Measurements from ENCODE around the gene CACNG1.

Gene CACNG1

DNA sequence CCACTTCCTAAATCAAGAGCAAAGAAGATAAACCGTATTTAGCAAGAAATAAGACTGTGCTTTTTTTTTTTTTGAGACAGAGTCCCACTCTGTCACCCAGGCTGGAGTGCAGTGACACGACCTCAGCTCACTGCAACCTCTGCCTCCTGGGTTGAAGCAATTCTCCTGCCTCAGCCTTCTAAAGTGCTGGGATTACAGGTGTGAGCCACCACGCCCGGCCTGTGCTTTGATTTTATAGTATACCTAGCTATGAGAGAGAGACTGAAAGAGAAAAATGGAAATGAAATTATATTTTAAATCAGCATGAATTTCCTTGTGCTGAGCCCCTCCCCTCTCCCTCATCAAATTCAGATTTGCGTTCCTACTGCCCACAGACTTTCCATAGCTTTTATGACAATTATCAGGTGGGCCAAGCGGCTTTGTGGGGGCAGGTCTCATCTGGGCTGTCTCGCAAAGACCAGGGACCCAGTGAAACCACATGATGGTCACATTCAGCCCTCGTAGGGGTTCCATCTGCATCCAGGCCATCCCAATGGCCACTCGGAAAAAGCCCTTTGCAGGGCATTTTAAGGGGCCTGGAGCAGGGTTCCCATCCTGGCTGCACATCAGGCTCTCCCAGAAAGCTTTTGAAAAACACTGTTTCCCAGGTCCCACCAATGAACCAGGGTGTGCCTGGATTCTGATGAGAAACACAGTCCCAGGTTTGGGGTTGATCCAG, 8.5 kb downstream of the CACNG1 start:
- DNase-seq: no peak

DNA sequence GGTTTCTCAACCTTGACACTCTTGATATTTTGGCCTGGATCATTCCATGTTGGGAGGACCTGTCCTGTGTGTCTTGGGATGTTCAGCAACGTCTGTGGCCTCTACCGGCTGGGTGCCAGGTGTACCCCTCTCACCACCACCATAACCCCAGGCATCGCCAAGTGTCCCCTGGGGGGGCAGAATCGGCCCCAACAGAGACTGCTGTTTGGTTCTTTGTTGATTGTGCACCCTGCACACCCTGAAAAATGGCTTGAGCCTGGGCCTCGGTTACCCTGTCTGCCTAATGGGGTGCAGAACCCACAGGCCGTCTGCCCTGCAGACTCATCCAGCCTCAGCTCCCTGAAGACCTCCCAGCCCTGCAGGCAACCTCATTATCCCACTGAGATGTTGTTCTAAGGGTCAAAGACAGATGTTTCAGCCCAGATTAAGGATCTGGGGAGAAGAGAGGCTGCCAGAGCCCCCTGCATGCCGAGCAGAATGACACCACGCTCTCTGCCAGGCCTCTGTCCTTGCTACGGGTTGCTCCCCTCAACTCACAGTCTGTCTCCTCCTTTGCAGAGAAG, 9.2 kb downstream of the CACNG1 start:
- no peak for DNase-seq

DNA sequence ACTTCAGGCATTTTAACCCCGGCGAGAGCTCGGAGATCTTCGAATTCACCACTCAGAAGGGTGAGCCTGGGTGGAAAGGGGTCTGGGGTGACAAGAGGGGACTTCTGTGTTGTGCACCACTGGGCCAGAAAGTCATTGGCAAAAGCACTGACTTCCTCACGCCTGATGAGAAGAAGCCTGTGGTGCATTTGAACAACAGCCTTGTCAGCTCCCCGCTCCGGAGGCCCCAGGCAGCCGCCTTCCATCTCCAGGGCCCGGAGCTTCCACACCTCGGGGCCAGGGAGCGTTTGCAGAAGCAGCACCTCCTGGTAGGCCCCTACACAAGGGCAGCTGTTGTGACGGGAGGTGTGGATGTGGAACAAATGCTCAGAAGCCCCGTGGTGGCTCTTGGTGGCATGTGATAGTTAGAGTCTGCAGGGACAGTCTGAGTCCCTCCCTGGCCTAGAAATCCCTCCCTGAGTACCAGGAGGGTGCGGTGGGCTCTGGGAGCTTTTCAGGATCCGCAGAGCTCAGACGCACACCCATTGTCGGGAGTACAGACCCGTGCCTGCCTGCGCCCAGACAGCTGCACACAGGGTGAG, 9.7 kb downstream of the CACNG1 start:
- no peak for DNase-seq

DNA sequence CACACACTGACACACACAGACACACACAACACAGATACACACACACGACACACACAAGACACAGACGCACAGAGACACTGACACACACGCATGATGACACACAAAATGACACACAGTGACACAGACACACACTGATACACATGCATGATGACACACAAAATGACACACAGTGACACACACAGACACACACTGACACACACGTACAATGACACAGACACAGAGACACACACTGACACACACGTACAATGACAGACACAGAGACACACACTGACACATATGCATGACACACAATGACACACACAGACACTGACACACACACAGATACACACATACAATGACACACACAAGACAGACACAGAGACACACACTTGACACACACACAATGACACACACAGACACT, 10.3 kb downstream of the CACNG1 start:
- no peak for DNase-seq

DNA sequence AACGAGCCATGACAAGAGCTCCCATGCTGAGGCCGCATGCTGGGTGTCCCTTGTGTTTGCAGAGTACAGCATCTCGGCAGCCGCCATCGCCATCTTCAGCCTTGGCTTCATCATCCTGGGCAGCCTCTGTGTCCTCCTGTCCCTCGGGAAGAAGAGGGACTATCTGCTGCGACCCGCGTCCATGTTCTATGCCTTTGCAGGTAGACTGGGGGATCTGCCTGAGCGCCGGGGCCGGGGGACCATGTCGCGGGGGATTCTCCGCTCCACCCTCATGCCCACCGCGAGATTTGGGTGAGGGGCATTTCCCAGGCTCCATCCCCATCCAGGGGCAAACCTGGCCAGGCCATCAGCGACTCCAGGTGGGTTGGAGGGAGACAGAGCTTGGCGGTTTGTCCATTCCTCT, 10.7 kb downstream of the CACNG1 start:
- DNase-seq: no peak

DNA sequence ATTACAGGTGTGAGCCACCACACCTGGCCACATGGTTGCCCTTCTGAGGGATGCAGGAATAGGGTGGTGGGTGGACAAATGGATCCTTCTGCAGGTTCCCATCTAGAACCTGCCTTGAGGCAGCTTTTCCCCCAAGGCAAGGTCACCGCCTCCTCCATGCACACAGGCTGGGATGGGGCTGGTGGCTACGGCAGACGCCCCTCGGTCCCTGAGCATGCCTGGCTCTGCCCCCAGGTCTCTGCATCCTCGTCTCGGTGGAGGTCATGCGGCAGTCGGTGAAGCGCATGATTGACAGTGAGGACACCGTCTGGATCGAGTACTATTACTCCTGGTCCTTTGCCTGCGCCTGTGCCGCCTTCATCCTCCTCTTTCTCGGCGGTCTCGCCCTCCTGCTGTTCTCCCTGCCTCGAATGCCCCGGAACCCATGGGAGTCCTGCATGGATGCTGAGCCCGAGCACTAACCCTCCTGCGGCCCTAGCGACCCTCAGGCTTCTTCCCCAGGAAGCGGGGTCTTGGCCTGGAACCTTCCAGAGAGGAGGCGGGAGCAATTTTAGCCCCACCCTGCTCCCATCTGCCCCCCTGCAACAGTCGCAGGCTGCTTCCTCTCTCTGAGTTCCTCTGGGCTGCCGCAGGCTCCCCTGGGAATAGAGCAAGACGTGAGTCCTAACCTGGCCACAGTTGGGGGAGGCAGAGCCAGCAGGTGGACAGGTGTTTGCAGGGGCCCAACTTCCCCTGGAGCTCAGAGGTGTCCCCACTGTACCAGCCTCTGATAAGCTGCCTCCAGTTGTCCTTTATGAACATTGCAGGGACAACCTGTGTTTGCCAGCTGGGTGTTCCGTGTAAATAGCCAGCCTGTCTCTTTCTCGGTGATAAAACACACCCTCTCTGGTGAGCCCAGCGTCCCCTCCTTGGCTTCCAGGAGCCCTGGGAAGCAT, 11.7 kb downstream of the CACNG1 start:
- no peak for DNase-seq

DNA sequence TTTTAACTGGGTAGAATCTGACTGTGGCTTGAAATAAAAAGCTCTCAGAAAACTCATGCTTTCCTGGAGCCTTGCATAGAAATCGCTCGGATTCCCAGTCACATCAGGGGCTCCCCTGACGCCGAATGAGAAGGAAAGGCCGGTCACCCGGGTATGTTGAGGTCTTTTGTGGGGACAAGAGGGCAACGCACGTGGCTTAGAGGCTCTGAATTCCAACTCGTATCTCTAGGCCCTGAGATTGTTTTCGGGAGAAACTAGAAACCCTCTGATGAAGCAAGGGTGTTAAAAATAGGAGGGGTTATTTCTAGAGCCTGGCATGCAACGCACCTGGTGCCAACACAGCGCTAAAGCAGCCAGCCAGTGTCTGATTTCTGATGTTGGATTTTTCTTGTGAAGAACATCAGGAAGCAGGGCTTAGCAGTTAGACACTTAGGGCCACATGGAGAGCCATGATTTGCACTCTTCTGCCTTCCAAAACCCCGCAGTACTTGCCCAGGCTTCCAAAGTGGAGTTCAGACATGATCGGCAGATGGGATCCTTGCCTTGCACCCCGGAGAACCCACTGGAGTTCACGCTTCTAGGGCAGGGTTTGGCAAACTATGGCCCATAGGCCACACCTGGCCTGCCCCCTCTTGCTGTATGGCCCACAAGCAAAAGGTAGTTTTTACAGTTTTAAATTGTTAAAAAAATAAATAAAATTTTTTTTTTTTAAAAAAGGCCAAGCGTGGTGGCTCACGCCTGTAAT, 12.6 kb downstream of the CACNG1 start:
- DNase-seq: no peak

DNA sequence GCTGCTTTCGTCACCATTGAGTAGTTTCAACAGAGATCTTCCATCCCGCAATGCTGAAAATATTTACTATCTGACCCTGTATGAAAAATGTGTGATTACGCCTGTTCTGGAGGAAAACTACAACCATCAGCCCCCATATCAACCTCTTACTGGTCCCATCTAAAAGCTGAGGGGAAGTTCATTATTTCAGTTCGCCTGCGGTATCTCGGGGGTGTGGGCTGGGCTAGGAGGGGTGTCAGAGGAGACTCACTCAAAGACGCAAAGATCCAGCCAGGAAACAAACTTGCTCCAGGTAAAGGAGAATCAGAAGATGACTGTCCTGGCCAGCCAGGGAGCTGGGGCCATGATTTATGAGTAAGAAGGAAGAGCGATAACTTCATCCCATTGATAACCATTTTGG, 13.7 kb downstream of the CACNG1 start:
- DNase-seq: no peak

DNA sequence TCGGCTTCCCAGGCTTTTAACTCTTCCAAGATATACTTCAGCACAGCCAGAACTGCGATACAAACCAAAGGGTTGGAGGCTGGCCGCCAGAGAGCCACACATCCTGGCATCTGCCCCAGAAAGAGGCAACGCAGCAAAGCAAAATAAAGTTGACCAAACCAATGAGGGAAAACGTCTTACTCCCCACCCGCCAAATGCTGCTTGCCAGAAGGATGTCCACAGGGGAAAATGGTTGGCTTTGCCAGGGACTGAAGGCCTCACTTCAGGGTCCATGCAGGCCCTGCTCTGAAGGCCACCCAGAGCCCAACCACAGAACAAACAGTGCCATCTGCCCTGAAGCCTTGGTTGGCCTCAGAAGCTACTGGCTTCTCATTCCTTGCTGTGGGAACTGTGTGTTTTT, 15.0 kb downstream of the CACNG1 start:
- DNase-seq: no peak

DNA sequence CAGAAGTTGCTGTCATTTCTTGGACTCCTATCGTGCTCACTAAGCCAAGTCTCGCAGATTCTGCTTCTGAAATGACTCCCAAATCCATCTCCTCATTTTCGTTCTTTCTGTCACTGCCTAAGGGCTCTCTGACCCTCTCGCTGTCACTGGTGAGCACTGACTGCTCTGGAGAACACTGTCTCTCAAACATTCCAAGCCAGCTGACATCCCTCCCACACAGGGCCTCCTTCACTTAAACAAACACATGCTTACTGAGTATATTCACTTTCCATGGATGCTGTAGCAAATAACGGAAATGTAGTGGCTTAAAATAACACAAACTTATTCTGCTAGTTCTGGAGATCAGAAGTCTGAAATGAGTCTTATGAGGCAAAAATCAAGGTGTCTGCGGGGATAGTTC, 18.8 kb downstream of the CACNG1 start:
- DNase-seq: no peak

DNA sequence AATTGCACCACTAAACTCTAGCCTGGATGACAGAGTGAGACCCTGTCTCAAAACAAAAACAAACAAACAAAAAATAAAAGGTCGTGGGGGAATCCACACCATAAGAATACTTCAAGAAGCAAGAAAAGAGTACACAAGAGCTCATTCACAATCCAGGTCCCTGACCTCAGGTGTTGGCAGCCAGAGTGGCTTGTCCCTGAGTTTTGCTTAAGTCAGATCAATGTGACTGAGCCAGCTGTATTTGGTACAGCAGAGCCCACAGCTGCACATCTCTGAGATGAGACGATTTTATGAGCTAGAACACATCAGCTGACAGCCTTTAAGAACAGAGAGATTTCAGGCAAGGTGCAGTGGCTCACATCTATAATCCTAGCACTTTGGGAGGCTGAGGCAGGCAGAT, 22.4 kb downstream of the CACNG1 start:
- no peak for DNase-seq

DNA sequence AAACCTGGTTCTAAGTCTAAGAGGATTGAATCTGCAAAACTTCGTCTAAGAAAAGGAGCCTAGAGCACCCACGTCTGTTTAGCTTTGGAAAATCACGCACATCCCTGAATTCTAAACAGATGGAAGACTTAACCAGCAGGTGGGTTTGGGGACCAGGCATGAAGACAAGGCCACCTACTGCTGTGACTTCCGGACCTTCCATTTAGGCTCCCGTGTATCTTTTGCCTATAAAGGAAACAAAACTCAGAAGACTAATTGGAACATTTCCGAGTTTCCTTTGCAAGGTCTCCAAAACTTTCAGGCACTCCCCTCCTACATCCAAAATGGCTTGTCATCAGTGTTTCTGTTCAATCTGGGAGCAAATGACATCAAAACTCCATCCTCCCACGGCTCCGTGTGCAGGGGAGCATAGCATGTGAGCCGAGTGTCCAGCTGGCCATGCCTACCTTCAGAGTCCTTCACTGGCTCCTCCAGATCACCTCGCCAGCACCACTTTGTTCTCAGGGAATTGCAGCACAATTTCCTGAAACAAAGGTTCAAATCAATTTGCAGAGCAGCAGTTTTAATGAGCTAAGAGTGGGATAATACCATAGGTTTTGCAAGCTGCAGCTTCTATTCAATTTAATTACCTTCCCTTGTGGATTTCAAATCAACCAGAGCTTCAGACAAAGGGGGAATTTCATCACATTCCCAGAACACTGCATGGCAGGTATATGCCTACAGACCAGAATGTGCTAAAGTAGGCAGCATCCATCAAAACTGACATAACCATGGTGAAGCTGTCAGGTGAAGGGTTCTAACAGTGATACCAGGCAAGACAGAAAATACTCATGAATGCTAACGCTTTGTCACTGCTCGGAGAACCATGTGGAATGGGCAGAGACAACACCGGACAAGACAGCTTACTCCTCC, 23.5 kb downstream of the CACNG1 start:
- DNase-seq: no peak

DNA sequence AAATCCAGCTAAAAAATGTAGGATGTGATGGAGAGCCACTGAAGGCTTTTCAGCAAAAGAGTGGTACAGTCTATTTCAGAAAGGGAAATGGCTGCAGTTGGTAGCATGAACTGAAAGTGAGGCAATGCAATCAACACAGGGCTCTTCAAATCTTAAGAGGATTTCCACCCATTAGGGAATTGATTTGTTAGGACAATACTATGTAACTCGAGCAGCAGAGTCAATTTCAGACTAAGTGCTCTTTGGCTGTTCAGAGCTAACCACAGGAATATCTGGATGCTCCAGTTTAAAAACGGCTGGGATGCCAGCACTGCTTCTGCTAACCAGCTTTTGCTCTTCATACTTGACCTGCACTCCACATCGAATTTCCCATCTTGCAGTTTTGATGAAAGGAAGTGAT, 24.6 kb downstream of the CACNG1 start:
- DNase-seq: no peak

DNA sequence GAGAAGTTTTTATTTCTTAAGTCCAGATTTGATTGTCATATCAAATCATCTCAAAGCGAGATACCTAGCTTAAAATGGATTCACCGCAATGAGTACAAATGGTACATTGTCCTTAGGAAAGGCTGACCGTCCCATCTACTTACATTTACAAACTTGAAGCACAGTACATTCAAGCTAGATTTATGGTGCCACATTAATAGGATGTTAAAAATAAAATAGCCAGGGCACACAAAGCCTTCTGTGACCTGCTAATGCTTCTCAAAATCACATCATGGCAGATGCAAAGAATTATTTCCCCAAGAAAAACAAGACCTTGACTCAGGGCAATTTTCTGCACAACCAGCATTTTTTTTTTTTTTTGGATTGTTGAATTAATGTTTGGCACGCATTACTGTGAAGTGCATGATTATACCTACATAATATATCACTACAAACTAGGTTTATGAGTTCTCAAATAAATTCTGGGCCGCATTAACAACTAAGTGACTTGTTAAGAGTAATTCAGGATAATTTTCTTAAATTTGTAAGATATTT, 25.3 kb downstream of the CACNG1 start:
- no peak for DNase-seq

DNA sequence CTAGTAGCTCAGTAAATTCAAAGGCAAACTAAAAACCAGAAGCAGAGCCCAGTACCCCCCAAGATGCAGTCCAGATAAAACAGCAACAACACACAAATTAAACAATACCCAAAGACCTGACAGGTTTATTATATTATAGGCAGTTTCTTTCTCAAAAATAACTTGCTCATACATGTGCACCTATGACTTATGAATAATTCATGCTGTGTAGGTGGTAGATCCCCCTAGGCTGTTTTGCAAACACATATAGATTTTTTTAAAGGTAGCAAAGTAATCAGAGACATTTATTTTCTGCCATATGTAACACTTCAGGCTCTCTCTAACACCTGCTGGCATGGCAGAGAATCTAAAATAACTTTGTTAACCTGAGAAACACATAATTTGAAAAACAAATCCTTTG, 27.2 kb downstream of the CACNG1 start:
- no peak for DNase-seq

DNA sequence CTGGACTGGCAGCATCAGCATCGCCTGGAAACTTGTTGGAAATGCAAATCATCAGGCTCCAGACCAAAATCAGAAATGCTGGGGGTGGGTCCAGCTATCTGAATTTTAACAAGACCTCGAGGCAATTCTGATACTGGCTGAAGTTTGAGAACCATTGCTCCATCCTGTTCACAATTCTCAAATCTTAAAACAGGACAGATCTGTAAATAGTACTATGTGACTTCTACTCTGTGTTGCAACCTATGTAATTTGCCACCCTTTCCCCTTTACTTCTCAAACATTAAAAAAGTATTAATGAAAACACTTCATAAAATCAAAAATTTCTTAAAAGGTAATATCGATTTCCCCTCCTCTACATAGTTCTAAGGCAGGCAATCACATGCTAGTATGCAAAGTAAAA, 28.5 kb downstream of the CACNG1 start:
- no peak for DNase-seq

DNA sequence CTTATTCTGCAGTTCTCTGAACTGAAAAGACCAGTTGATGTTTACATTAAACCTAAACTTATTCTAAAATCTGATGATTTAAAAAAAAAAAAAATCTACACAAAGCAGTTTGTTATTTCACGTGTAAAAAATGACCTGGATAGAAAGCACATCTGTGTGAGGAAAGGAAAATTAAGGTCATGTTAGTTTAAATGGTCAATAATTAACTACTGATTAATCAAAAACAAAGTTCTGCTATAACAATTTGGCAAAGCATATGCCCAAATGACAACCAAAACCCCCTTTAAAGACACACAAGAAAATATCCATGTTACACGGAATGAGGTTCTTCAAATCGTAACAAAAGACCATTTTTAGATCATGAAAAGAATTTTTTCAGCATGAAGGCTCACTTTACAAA, 30.4 kb downstream of the CACNG1 start:
- no peak for DNase-seq

DNA sequence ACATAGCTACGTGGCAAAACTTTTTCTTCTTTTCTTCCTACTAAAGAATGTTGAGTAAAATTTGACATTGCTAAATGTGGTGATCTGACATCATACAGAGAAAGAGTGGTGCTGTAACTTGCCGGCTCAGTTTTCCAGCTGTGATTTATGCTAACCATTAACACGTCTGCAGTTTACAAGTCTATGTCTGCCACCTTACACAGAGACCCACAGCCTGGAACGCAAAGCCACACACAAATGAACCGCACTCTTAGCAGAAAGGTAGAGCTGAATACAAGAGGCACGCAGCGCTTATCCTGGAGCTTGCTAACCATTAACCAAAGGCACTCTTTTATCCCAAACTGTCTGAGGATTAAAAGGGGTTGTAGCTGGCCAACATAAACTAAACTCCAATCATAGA, 31.9 kb downstream of the CACNG1 start:
- DNase-seq: no peak

DNA sequence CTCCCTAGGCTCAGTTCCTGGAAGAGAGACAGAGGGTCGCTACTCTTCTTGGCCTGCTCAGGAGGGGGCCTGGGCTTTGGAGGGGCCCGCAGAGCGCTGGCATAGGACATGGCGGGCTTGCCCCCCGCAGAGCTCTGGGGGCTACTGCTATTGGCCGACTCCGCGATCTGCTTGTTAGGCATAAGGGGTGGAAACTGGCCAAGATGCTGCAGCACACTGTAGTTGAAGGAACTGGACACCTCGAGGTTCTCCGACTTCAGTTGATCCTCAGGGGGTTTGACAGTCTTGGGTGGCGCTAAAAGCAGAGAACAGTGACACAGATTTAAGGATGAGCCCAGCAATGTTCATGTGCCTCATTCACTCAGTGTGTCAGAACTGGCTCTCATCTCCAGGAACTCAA, 33.9 kb downstream of the CACNG1 start:
- no peak for DNase-seq

DNA sequence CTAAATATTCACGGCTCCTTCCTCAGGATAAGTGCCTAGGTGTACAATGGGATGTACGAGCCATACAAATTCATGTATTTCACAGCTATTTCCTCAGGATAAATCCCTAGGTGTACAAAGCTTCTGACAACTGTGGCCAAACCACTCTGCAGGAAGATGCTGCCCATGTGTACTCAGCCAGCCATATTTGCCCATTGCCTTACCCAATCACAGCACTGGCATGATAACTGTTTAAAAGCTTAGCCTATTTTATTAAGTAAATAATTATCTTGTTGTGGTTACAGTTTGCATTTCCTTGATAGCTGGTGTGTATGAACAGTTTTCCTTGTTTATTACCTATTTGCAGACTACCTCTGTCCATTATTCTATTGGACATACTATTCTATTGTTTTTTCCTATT, 35.1 kb downstream of the CACNG1 start:
- no peak for DNase-seq

DNA sequence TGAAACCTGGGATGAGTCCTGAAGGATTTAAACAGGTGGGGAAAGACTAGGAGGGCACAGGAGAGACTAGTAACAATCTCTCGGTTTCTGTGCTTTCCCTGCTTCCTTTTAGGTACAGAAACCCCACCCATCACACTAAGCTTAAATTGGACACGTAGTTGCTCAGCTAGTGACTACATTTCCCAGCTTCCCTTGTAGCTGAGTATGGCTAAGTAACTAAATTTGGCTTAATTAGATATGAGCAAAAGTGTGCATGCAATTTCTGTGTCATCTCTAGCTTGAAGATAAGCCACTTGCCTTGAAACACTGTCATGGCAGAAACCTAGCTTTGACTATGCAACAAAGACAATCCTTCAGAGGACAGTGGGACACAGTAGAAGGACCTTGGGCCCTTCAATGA, 36.5 kb downstream of the CACNG1 start:
- DNase-seq: no peak

DNA sequence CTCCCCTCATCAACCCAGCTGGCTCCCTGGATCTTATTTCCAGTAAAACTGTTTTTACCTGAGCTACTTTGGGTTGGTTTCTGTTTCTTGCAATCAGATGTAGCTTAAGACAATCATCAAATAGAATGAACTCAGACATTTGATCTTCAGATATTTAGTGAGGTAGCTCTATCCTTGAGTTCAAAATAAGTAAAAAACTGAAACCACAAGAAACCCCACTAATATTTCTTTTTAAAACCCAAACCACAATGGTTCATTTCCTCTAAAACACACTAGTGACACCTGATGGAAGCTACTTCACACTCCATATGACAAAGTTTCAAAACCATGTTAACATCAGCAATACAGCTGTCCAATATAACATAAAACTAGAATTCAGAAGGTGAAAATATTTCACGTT, 37.8 kb downstream of the CACNG1 start:
- no peak for DNase-seq

All from 8988T (cell line).